IMR-90 (cell line): Measurements from ENCODE around the gene MIXL1. TPM values are rescaled to one million over a fixed set of nuclear protein-coding genes. Genes with fewer than 3 reads are reported as not detected.
"Not testable (repeated sequence)": the region's sequence is repeated elsewhere in the genome, so short reads cannot be mapped to it uniquely, and the experiment has no call there.

ENCODE experiments used
- ATAC-seq: fragments of 200-7000 bp; cut with Tn5 transposase; 2 replicates; pipeline ENCODE4 v1.9.1; 2020; ENCODE audit warnings: low read depth, mild to moderate bottlenecking, moderate library complexity
- BruUV-seq: library from RNA; stranded (reverse); fragments of 400-500 nt; replicated peaks from 2 replicates; lab custom pipeline; 2021; lab: Mats Ljungman, UMichigan
- CTCF ChIA-PET: fragments of 300-600 bp; formaldehyde crosslinking; extraction: SDS; loops from one replicate; lab custom pipeline; 2021; ENCODE audit warnings: antibody characterized with exemption; lab: Yijun Ruan, JAX
- POLR2A ChIA-PET: fragments of 300-600 bp; sonication (Branson Sonifier 250); formaldehyde crosslinking; loops from one replicate; lab custom pipeline; 2022; ENCODE audit warnings: antibody characterized with exemption; ENCODE audit not compliant: unreplicated experiment; lab: Charles Lee
- DNase-seq: peaks from one replicate; pipeline ENCODE4 v3.0.0; 2013
- H2AFZ ChIP-seq: replicated peaks from 2 replicates; pipeline ENCODE3; 2013; ENCODE audit warnings: low read length, mild to moderate bottlenecking; ENCODE audit not compliant: poor library complexity
- H2AK5ac ChIP-seq: 2 replicates; pipeline ENCODE4 v1.6.1; 2013; ENCODE audit warnings: low read depth, low read length, inconsistent platforms
- H2AK9ac ChIP-seq: replicated peaks from 2 replicates; pipeline ENCODE3; 2013; ENCODE audit warnings: mild to moderate bottlenecking, low read depth, low read length, moderate library complexity; ENCODE audit not compliant: poor library complexity
- H2BK120ac ChIP-seq: 2 replicates; pipeline ENCODE4 v1.6.1; 2013; ENCODE audit warnings: low read depth, low read length, inconsistent platforms
- H2BK15ac ChIP-seq: 3 replicates; pipeline ENCODE4 v1.6.1; 2013; ENCODE audit warnings: low read depth, low read length, inconsistent platforms
- H2BK20ac ChIP-seq: 2 replicates; pipeline ENCODE4 v1.6.1; 2013; ENCODE audit warnings: low read depth, mild to moderate bottlenecking, inconsistent platforms, low read length, moderate library complexity
- H2BK5ac ChIP-seq: 2 replicates; pipeline ENCODE4 v1.6.1; 2013; ENCODE audit warnings: mild to moderate bottlenecking, low read depth, low read length, inconsistent platforms; ENCODE audit not compliant: poor library complexity, severe bottlenecking
- H3K14ac ChIP-seq: replicated peaks from 2 replicates; pipeline ENCODE4 v1.6.1; 2013; ENCODE audit warnings: low read depth, low read length, inconsistent platforms
- H3K18ac ChIP-seq: 2 replicates; pipeline ENCODE4 v1.6.1; 2013; ENCODE audit warnings: low read depth, low read length, control low read depth
- H3K23ac ChIP-seq: 2 replicates; pipeline ENCODE4 v1.6.1; 2013; ENCODE audit warnings: low read depth, low read length, inconsistent platforms
- H3K27ac ChIP-seq: 2 replicates; pipeline ENCODE4 v1.5.1; 2013; ENCODE audit warnings: mild to moderate bottlenecking, control low read depth, low read length; ENCODE audit not compliant: insufficient read depth
- H3K27me3 ChIP-seq: 2 replicates; pipeline ENCODE4 v1.6.1; 2013; ENCODE audit warnings: low read length; ENCODE audit not compliant: control insufficient read depth, insufficient read depth
- H3K36me3 ChIP-seq: 2 replicates; pipeline ENCODE4 v1.6.1; 2013; ENCODE audit warnings: low read length, mixed read lengths; ENCODE audit not compliant: control insufficient read depth, insufficient read depth
- H3K4ac ChIP-seq: 2 replicates; pipeline ENCODE4 v1.6.1; 2013; ENCODE audit warnings: low read depth, low read length, inconsistent platforms
- H3K4me1 ChIP-seq: 2 replicates; pipeline ENCODE4 v1.6.1; 2013; ENCODE audit warnings: low read length, mixed read lengths; ENCODE audit not compliant: control insufficient read depth, insufficient read depth
- H3K4me2 ChIP-seq: 2 replicates; pipeline ENCODE4 v1.6.1; 2013; ENCODE audit warnings: low read depth, mild to moderate bottlenecking, control low read depth, low read length, moderate library complexity
- H3K4me3 ChIP-seq: 2 replicates; pipeline ENCODE4 v1.5.1; 2013; ENCODE audit warnings: low read depth, mild to moderate bottlenecking, control low read depth, low read length, moderate library complexity; ENCODE audit not compliant: insufficient read depth
- H3K56ac ChIP-seq: 2 replicates; pipeline ENCODE4 v1.6.1; 2013; ENCODE audit warnings: low read length, inconsistent platforms; ENCODE audit not compliant: insufficient read depth; ENCODE audit errors: extremely low read depth
- H3K79me1 ChIP-seq, 2 experiments: 2 replicates each; pipeline ENCODE4 v1.6.1; 2013; ENCODE audit warnings: low read length in 2 of 2, inconsistent platforms in 1 of 2, low read depth in 1 of 2
- H3K9ac ChIP-seq: 2 replicates; pipeline ENCODE4 v1.6.1; 2013; ENCODE audit warnings: low read depth, low read length, control low read depth
- H3K9me1 ChIP-seq: 2 replicates; pipeline ENCODE4 v1.6.1; 2013; ENCODE audit warnings: low read length, inconsistent platforms; ENCODE audit not compliant: insufficient read depth
- H3K9me3 ChIP-seq: 2 replicates; pipeline ENCODE4 v1.6.1; 2013; ENCODE audit warnings: low read length; ENCODE audit not compliant: control insufficient read depth, insufficient read depth
- H4K20me1 ChIP-seq: 2 replicates; pipeline ENCODE4 v1.6.1; 2013; ENCODE audit warnings: low read length, inconsistent platforms; ENCODE audit not compliant: insufficient read depth
- H4K5ac ChIP-seq: 2 replicates; pipeline ENCODE4 v1.6.1; 2013; ENCODE audit warnings: mild to moderate bottlenecking, low read depth, low read length, control low read depth
- H4K8ac ChIP-seq, 2 experiments: 2 replicates each; pipeline ENCODE4 v1.6.1; 2013; ENCODE audit warnings: low read depth in 2 of 2, low read length in 2 of 2, control low read depth in 1 of 2, inconsistent platforms in 1 of 2
- H4K91ac ChIP-seq: 2 replicates; pipeline ENCODE4 v1.6.1; 2013; ENCODE audit warnings: low read depth, low read length, inconsistent platforms; ENCODE audit not compliant: insufficient read depth
- WGBS, 2 experiments: methylation state at CpG; one replicate each; pipeline versions ENCODE4 v1.1.5 to v1.1.7; 2013; ENCODE audit warnings: missing lambda C conversion rate in 2 of 2; ENCODE audit not compliant: insufficient read length in 1 of 2; ENCODE audit errors: extremely low coverage in 2 of 2; 5-methylcytosine and 5-hydroxymethylcytosine counted together
- dilution Hi-C: fragments of 300-500 bp; cut with HindIII; formaldehyde crosslinking; loops from one replicate; pipeline ENCODE4 v1.14.3; 2018; ENCODE audit warnings: low sequenced_read_pairs; ENCODE audit not compliant: unreplicated experiment
- in situ Hi-C: fragments of 300-500 bp; cut with MboI; formaldehyde crosslinking; loops from 3 replicates; pipeline ENCODE4 v1.14.3; 2019; ENCODE audit warnings: low sequenced_read_pairs, inconsistent platforms, mixed read lengths
- intact Hi-C: fragments of 100-400 bp; cut with micrococcal nuclease; formaldehyde crosslinking; loops from 2 replicates; pipeline ENCODE4 v1.10.0; 2022
- polyA plus RNA-seq, 3 experiments: library from polyadenylated mRNA; depleted of rRNA; stranded (reverse); fragments of >200 nt; gene quantifications; 2 replicates each; pipeline ENCODE4 v1.2.3, GENCODE V29; 2012; ENCODE audit warnings: low replicate concordance in 1 of 3
- total RNA-seq: library from RNA; depleted of rRNA; stranded (reverse); fragments of >200 nt; gene quantifications from 2 replicates; pipeline ENCODE4 v1.2.3, GENCODE V29; 2012

MIXL1 gene
- total and polyA plus RNA-seq, 2 of the 4 experiments (the other 2 are of a cell fraction), result not detected

- H3K14ac ChIP-seq, H2AK9ac ChIP-seq, H4K91ac ChIP-seq, H4K8ac ChIP-seq, H2BK15ac ChIP-seq, BruUV-seq, H4K20me1 ChIP-seq, H3K9me3 ChIP-seq, H3K36me3 ChIP-seq, H3K9ac ChIP-seq, DNase-seq, H2AK5ac ChIP-seq, H3K79me1 ChIP-seq, in situ Hi-C loops, H3K4me2 ChIP-seq, POLR2A ChIA-PET, ATAC-seq, H3K27me3 ChIP-seq, H2AFZ ChIP-seq, H3K9me1 ChIP-seq, H3K27ac ChIP-seq, H3K4me3 ChIP-seq, H2BK5ac ChIP-seq, H2BK20ac ChIP-seq, H3K4ac ChIP-seq, H4K5ac ChIP-seq, H3K56ac ChIP-seq, dilution Hi-C loops, H3K23ac ChIP-seq, H3K18ac ChIP-seq, H3K4me1 ChIP-seq, H2BK120ac ChIP-seq: not testable (repeated sequence)
- no CpG with 5 or more reads among the region's 6 CpGs for WGBS, 2 experiments
- intact Hi-C loops, result loop anchor here (10.0 kb wide), 1 partner anchor 132 kb away; no protein-coding TSS in a partner anchor
- CTCF ChIA-PET, result interaction anchor here (0.6 to 0.7 kb wide), 3 partner anchors 12 to 595 kb away, joined by 3 to 6 read pairs (median 3); no protein-coding TSS in a partner anchor
Observed at GRCh38 chr1:226202666-226203065, 20.8 kb upstream of the MIXL1 start.
